T-helper 2 cell treated with Interferon-gamma antibody and Interleukin-4, amounts not matched to agents 5 μg/mL and 100 μg/mL, for 36 hours (primary cell): Measurements from ENCODE around the gene KCNJ2.

Experiments
- DNase-seq: peaks from one replicate; pipeline ENCODE4 v3.0.0; 2021; ENCODE audit warnings: low spot score
- H3K27ac Mint-ChIP-seq: one replicate; pipeline ENCODE4 v1.8.0; 2021; ENCODE audit warnings: mild to moderate bottlenecking, mixed read lengths
- H3K27me3 Mint-ChIP-seq: one replicate; pipeline ENCODE4 v1.8.0; 2021; ENCODE audit warnings: low read depth, mixed read lengths
- H3K36me3 Mint-ChIP-seq: one replicate; pipeline ENCODE4 v1.8.0; 2021; ENCODE audit warnings: low read depth, mixed read lengths
- H3K4me1 Mint-ChIP-seq: one replicate; pipeline ENCODE4 v1.8.0; 2021; ENCODE audit warnings: low read depth, mixed read lengths
- H3K4me3 Mint-ChIP-seq: one replicate; pipeline ENCODE4 v1.8.0; 2022; ENCODE audit warnings: mild to moderate bottlenecking, moderate library complexity, mixed read lengths
- H3K9me3 Mint-ChIP-seq: one replicate; pipeline ENCODE4 v1.8.0; 2021; ENCODE audit warnings: mixed read lengths

KCNJ2 gene

DNA sequence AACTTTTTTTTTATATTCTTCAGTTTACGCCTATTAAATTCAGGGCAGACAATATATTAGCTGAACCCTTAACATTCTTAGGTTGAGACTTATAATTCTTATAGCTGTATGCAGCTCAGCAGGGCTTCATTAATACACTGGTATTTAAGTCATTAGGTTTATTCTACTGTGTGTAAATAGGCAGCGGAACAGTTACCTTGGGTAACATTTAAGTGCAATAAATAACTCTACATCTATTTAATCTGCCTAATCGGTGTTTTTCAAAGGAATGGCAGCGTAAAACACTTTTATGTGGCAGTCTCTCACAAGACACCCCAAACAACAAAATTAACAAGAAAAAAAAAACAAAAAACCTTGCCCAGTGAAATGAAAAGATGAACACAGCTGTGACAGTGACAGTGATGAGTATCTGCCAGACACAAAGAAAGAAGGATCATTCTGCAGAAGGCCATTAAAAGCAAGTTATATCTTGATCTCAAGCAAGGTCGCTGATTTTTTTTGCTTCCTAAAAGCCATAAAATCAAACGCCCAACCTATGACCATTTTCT lies 32.6 kb downstream of the KCNJ2 start:
- DNase-seq = no peak
- Mint-ChIP-seq H3K4me3 (no peak overlapping the region), H3K4me1 (no peaks in the 10 kb centered on the region), H3K36me3 (no peaks in the 10 kb centered on the region), H3K27me3 (no peaks in the 10 kb centered on the region), H3K27ac (no peak overlapping the region), H3K9me3 (no peaks in the 10 kb centered on the region)

DNA sequence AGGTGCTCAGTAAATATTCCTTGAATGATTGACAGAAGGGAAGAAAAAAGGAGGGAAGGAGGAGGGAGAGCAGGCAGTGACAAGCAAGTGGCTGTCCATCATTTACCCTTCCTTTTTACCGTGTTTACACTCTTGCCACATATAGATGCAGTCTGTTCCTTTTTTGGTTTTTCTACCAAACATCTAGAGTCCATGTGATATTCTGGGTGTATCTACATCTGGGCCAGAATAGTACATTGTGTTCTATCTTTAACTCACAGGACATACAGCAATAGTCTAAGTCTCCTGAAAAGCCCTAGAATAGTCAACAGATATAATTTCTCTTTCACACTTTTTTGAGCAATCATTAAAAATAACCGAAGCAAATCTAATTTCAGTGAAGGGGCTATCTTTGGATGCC lies 33.5 kb downstream of the KCNJ2 start:
- Mint-ChIP-seq H3K36me3 (no peaks in the 10 kb centered on the region), H3K9me3 (no peaks in the 10 kb centered on the region), H3K27ac (no peak overlapping the region), H3K27me3 (no peaks in the 10 kb centered on the region), H3K4me3 (no peak overlapping the region), H3K4me1 (no peaks in the 10 kb centered on the region)
- no peak for DNase-seq

DNA sequence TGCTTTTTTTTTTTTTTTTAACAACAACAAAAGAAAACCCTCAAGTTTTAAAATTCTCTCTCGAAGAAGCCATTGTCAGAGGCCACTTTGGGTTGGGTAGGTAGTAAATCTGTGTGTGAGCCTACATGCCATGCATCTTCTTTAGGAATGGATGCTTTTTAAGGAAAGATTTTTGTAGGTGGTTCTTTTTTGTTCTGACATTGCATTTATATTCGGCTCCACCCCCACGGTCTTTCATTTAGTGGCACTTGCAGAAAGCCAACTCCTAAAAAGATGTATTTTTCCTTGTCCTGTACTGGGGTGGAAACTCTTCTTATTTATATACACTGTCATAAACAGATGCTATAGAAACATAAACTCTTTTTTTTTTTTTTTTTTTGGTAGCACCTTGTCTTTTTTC lies 35.1 kb downstream of the KCNJ2 start:
- H3K27me3 Mint-ChIP-seq = no peaks in the 10 kb centered on the region
- no peaks in the 10 kb centered on the region for H3K9me3 Mint-ChIP-seq
- no peak overlapping the region for H3K27ac Mint-ChIP-seq
- DNase-seq = no peak
- no peaks in the 10 kb centered on the region for H3K36me3 Mint-ChIP-seq
- H3K4me3 Mint-ChIP-seq = no peak overlapping the region
- H3K4me1 Mint-ChIP-seq = no peaks in the 10 kb centered on the region

DNA sequence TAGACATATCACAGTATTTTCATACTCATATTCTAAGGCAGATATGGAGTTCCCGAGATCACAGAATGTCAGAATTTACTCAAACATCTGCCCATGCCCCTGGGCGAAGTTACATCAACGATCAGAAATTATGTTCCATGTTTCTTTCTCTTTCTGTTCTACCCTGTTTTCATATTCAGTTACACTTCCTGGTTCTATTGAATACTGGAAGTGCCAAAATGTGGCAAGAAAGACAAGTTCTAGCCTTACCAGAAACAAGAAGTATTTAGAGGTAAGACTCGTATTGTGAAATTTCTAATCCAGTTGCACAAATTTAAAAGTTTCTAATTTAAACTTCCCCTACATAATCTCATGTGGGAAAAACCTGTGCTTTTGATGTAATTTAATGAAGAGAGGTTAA lies 36.1 kb downstream of the KCNJ2 start:
- Mint-ChIP-seq H3K27me3 (no peaks in the 10 kb centered on the region), H3K9me3 (no peaks in the 10 kb centered on the region), H3K36me3 (no peaks in the 10 kb centered on the region), H3K4me3 (no peak overlapping the region), H3K27ac (no peak overlapping the region), H3K4me1 (no peaks in the 10 kb centered on the region)
- no peak for DNase-seq

DNA sequence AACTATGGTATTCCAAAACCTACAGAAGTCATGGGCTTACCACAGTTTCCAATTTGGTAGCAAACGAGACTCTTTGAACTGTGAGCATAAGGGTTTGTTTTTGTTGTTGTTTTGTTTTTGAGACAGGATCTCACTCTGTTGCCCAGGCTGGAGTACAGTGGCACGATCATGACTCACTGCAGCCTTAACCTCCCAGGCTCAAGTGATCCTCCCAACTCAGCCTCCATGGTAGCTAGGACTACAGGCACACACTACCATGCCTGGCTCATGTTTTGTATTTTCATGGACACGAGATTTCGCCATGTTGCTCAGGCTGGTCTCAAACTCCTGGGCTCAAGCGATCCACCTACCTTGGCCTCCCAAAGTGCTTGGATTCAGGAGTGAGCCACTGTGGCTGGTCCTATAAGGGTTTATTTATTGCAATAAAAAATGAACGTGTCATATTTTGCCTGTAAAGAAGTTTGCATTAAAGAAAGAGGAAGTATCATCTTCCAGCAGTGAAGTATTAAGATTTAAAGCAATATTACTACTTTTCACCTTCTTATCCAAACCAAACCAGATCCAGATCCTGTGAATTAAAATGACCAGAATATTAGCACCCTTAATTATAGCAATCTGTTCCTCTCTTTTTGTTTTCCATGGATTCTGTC lies 37.2 kb downstream of the KCNJ2 start:
- no peaks in the 10 kb centered on the region for H3K9me3 Mint-ChIP-seq
- H3K27ac Mint-ChIP-seq = no peak overlapping the region

DNA sequence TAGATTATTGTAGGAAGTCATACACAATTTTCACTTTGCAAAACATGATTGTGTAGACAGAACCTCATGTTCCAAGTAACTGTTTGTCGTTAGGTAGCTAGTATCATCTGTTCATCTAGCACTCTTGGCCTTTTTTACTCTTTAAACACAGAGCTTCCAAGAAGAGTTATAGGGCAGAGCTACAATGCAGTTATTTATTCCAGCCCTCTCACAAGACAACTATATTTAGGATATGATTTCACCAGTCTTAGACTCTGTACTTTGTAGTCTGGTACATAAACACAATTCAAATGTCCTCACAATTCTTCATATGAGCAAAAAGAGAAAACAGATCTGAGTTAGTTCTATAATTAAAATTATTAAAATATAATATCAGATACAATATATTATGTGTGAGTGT lies 37.9 kb downstream of the KCNJ2 start:
- no peak for DNase-seq
- Mint-ChIP-seq H3K27me3 (no peaks in the 10 kb centered on the region), H3K9me3 (no peaks in the 10 kb centered on the region), H3K4me3 (no peak overlapping the region), H3K36me3 (no peaks in the 10 kb centered on the region), H3K4me1 (no peaks in the 10 kb centered on the region), H3K27ac (no peak overlapping the region)

More for the DNA sequence above, 37.2 kb downstream of the KCNJ2 start:
- no peak overlapping the region for H3K4me3 Mint-ChIP-seq
- DNase-seq = no peak
- no peaks in the 10 kb centered on the region for H3K4me1 Mint-ChIP-seq
- H3K27me3 Mint-ChIP-seq = no peaks in the 10 kb centered on the region
- H3K36me3 Mint-ChIP-seq = no peaks in the 10 kb centered on the region

DNA sequence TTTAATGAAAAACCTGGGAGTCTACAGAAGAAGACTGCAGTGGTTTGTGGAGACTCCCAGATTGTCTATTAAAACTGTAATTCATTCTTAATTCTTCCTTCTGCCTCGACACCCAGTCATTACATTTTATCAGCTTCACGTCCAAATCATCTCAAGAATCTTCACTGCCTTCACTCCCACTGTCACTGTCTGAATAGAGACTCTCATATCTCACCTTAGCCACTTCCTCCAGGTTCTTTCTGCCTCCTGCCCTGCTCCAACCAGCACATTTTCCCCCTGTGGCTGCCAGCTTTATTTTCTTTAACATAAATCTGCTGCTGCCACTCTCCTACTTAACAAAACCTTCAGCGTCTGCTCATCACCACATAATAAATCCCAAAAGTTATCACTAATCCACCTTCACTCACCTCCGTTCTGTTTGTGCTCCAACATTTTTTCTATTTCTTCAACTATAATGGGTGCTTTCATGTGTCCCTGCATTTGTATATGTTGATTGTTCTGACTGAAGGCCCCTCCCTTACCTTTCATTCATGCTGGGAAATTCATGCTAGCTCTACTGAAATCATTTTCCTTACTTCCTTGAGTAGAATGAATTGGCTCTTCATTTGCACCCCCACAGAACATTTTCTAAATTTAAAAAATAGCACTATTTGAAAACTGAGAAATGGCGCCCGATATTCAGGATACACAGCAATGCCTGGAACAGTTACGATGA lies 38.9 kb downstream of the KCNJ2 start:
- Mint-ChIP-seq H3K36me3 (no peaks in the 10 kb centered on the region), H3K27ac (no peak overlapping the region), H3K4me3 (no peak overlapping the region), H3K4me1 (no peaks in the 10 kb centered on the region), H3K9me3 (peaks cover 2% of the 10 kb centered on the region), H3K27me3 (no peaks in the 10 kb centered on the region)
- DNase-seq = no peak

DNA sequence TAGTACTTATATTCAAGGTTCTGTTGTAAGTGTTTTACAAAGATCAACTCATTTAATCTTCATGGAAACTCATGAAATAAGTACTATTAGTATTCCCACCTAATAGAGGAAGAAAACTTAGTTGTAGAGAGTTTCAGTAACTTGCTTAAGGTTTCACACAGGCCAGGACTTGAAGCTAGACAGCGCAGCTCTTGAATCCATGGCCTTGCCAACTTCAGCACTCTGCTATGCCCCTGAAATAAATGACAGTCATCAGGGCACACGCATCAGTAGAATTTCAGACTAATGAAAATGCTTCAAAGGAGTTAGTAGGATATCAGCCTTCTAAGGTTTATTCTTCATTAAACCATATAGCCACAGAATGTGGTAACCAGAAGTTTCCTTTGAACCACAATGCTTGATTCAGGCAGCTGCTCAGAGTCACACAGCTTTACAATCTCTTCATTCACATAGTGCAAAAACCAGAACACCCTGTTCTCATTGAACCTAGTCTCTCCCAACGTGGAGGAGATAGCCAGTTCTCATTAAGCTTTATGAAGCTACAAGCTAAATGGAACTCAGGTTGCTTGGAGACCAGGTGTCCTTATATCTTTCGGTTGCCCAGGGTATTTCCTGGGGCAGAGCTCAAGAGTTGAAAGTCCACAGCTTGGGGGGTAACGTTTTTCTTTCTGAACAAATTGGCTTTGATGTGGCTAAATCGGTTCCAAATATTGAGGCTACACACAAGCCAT lies 39.7 kb downstream of the KCNJ2 start:
- no peaks in the 10 kb centered on the region for H3K36me3 Mint-ChIP-seq
- no peaks in the 10 kb centered on the region for H3K4me1 Mint-ChIP-seq
- no peak overlapping the region for H3K27ac Mint-ChIP-seq

DNA sequence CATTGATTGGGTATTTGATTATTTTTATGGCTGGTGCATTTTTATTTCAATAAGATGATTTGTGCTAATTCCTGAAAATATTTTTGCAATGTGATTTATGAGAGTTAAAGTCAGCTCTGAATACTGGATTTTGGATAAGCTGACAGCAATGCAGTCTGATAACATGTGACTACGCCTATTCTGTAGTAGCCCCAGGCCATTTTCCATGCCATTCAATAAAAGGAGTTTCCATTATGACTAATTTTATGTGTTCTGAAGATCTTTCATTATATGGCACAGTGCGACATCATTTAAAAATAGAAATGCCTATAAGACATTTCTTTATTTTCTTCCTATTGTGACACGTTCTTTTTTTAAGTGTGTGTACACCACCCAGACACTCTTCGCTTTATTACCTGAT lies 46.3 kb downstream of the KCNJ2 start:
- Mint-ChIP-seq H3K4me3 (no peak overlapping the region), H3K9me3 (peaks cover 4% of the 10 kb centered on the region), H3K27me3 (no peaks in the 10 kb centered on the region), H3K27ac (no peak overlapping the region), H3K36me3 (no peaks in the 10 kb centered on the region), H3K4me1 (no peaks in the 10 kb centered on the region)
- DNase-seq = no peak

More for the DNA sequence above, 39.7 kb downstream of the KCNJ2 start:
- H3K4me3 Mint-ChIP-seq = no peak overlapping the region
- DNase-seq = no peak
- H3K9me3 Mint-ChIP-seq = peaks cover 4% of the 10 kb centered on the region
- no peaks in the 10 kb centered on the region for H3K27me3 Mint-ChIP-seq

DNA sequence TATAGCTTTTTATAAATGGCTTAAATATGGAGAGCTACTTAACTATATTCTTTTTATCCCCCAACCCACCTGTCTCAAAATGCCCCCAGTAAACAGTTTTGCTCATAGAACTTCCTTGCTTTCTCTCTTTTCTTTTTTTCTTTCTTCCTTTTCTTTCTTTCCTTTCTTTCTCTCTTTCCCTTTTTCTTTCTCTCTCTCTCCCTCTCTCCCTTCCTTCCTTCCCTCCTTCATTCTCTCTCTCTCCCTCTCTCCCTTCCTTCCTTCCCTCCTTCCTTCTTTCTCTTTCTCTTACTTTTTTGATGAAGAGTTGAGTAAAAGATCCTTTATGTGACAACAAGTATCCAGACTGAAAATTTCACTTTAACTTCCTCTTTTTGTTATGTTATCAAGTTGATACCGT lies 48.2 kb downstream of the KCNJ2 start:
- H3K4me1 Mint-ChIP-seq = no peaks in the 10 kb centered on the region
- H3K4me3 Mint-ChIP-seq = no peak overlapping the region
- DNase-seq = no peak
- H3K9me3 Mint-ChIP-seq = peaks cover 4% of the 10 kb centered on the region
- H3K27ac Mint-ChIP-seq = no peak overlapping the region
- H3K27me3 Mint-ChIP-seq = no peaks in the 10 kb centered on the region
- H3K36me3 Mint-ChIP-seq = no peaks in the 10 kb centered on the region

DNA sequence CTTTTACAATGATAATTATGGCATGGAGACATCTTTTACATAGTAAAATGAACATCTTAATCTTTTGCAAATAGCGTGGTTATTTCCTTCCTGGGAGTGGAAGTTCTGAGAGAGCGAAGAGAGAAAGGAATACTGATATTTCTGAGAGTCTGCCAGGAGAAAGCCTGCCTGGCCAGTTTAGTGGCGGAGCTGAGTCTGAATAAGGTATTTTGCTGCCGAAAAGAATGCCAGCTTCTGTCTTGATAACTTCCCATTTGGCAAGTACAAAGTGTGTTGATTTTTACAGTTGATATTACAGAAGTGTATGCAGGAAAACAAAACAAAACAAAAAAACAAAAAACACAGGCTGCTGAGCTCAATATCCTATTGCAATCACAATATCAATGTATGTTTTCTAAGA lies 55.9 kb downstream of the KCNJ2 start:
- Mint-ChIP-seq H3K27me3 (no peaks in the 10 kb centered on the region), H3K9me3 (no peaks in the 10 kb centered on the region), H3K27ac (no peak overlapping the region), H3K4me1 (no peaks in the 10 kb centered on the region), H3K36me3 (no peaks in the 10 kb centered on the region), H3K4me3 (no peak overlapping the region)
- DNase-seq = no peak
